HepG2 (cell line): Measurements from ENCODE around the gene HECTD1. TPM values are rescaled to one million over a fixed set of nuclear protein-coding genes. Genes with fewer than 3 reads are reported as not detected.

Experiments used
- GABPA ChIP-seq, 2 experiments: IDR thresholded peaks; 2 replicates each; pipeline ENCODE4 v1.6.1; 2011 to 2016; ENCODE audit warnings: low read depth in 2 of 2, low read length in 1 of 2, missing biosample characterization in 1 of 2, missing genetic modification characterization in 1 of 2
- IRF2 ChIP-seq: IDR thresholded peaks from 2 replicates; pipeline ENCODE4 v1.6.1; 2018; ENCODE audit warnings: missing genetic modification reagents, missing compliant biosample characterization
- KAT7 ChIP-seq: IDR thresholded peaks from 2 replicates; pipeline ENCODE4 v1.6.1; 2018; ENCODE audit warnings: borderline replicate concordance, missing compliant biosample characterization
- KMT2B ChIP-seq: IDR thresholded peaks from 2 replicates; pipeline ENCODE4 v1.6.1; 2016; ENCODE audit warnings: missing genetic modification reagents, missing compliant biosample characterization
- MEIS1 ChIP-seq: sonication (generic); formaldehyde crosslinking; IDR thresholded peaks from 2 replicates; pipeline ENCODE4 v1.9.0; 2021; ENCODE audit warnings: mild to moderate bottlenecking, missing genetic modification reagents, moderate library complexity, borderline replicate concordance
- PPARG ChIP-seq: conservative IDR thresholded peaks from 2 replicates; pipeline ENCODE4 v1.6.1; 2016; ENCODE audit warnings: missing biosample characterization, missing genetic modification reagents
- RXRA ChIP-seq: sonication (generic); formaldehyde crosslinking; IDR thresholded peaks from 2 replicates; pipeline ENCODE4 v1.5.1; 2020; ENCODE audit warnings: missing genetic modification reagents
- SIN3A ChIP-seq: IDR thresholded peaks from 2 replicates; pipeline ENCODE4 v1.6.1; 2011; ENCODE audit warnings: low read depth, mild to moderate bottlenecking, control low read depth, low read length, borderline replicate concordance
- ZBTB3 ChIP-seq: sonication (generic); formaldehyde crosslinking; IDR thresholded peaks from 2 replicates; pipeline ENCODE4 v1.4.0; 2020; ENCODE audit warnings: low read depth, mild to moderate bottlenecking, moderate library complexity, missing genetic modification reagents, borderline replicate concordance
- ZBTB38 ChIP-seq: sonication (generic); formaldehyde crosslinking; IDR thresholded peaks from 2 replicates; pipeline ENCODE4 v1.5.1; 2020; ENCODE audit warnings: mild to moderate bottlenecking, missing genetic modification reagents
- ZNF136 ChIP-seq: sonication (generic); formaldehyde crosslinking; IDR thresholded peaks from 2 replicates; pipeline ENCODE4 v1.8.1; 2022; ENCODE audit warnings: low read depth, mild to moderate bottlenecking, moderate library complexity, missing genetic modification reagents
- polyA plus RNA-seq, 8 experiments: library from polyadenylated mRNA; depleted of rRNA in 3 of 8; stranded (reverse) in 7 of 8; unstranded in 1 of 8; fragments of >200 nt; fragmentation: Illumina TruSeq in 4 of 8; extraction: Trizol in 4 of 8; gene quantifications; 2 replicates each; pipeline versions ENCODE4 v1.2.1 to v1.2.3, GENCODE V29; 2011 to 2016; ENCODE audit warnings: low read depth in 4 of 8, missing spikeins in 1 of 8, mixed read lengths in 1 of 8; ENCODE audit not compliant: insufficient read depth in 1 of 8
- total RNA-seq, 5 experiments: library from RNA; depleted of rRNA; stranded (reverse); fragments of >200 nt; fragmentation: Illumina TruSeq; extraction: Trizol; gene quantifications; 2 replicates each; pipeline ENCODE4 v1.2.3, GENCODE V29; 2016; ENCODE audit warnings: low read depth in 1 of 5
- TF ChIP-seq, protein P1 (sequence below): sonication (generic); formaldehyde crosslinking; IDR thresholded peaks from 2 replicates; pipeline ENCODE4 v1.4.0; 2020; ENCODE audit warnings: missing genetic modification reagents
- TF ChIP-seq, protein P2 (sequence below): sonication (generic); formaldehyde crosslinking; IDR thresholded peaks from 2 replicates; pipeline ENCODE4 v1.5.0; 2020; ENCODE audit warnings: mild to moderate bottlenecking, missing genetic modification reagents, moderate library complexity
- TF ChIP-seq, protein P3 (sequence below): IDR thresholded peaks from 2 replicates; pipeline ENCODE4 v1.4.0; 2020; ENCODE audit warnings: mild to moderate bottlenecking, missing genetic modification reagents
- TF ChIP-seq, protein P4 (sequence below): sonication (generic); formaldehyde crosslinking; IDR thresholded peaks from 2 replicates; pipeline ENCODE4 v1.5.1; 2020; ENCODE audit warnings: missing genetic modification reagents, mild to moderate bottlenecking, borderline replicate concordance
- TF ChIP-seq, protein P5 (sequence below): sonication (generic); formaldehyde crosslinking; IDR thresholded peaks from 2 replicates; pipeline ENCODE4 v1.8.1; 2023; ENCODE audit warnings: mild to moderate bottlenecking, missing genetic modification reagents, borderline replicate concordance
- TF ChIP-seq, protein P6 (sequence below): sonication (generic); IDR thresholded peaks from 2 replicates; pipeline ENCODE4 v1.6.1; 2016; ENCODE audit warnings: low read depth, borderline replicate concordance

The HECTD1 gene
- total and polyA plus RNA-seq, 2 of the 13 experiments (the other 11 are each of a cell fraction or from before 2014, with no cell fraction given), result 312 to 560 TPM

DNA sequence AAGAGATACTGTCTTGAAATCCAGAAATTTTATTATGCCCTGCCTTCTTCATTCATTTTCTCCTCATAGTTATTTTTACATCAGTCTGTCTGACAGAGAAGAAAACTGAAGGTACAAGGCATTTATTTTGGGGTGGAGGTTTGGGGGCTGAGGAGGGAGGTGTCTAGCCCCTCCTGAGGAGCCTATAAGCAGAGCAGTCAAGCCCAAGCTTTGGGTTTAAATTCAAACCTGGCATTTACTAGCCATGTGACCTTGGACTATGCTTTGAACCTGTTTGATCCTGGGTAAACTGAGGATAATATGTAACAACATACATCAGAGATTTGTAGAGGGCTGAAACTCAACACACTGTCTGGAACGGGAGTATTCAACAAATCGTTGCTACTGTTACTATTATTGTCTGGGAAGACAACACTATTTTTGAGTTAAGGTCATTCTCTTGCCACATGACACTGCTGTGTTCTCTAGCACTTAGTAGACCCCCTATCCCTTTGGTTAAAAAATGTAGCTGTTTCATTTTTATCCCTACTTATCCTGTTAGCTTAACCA is 115.4 kb downstream of the HECTD1 start (continued):
- TF ChIP-seq, protein P1, sequence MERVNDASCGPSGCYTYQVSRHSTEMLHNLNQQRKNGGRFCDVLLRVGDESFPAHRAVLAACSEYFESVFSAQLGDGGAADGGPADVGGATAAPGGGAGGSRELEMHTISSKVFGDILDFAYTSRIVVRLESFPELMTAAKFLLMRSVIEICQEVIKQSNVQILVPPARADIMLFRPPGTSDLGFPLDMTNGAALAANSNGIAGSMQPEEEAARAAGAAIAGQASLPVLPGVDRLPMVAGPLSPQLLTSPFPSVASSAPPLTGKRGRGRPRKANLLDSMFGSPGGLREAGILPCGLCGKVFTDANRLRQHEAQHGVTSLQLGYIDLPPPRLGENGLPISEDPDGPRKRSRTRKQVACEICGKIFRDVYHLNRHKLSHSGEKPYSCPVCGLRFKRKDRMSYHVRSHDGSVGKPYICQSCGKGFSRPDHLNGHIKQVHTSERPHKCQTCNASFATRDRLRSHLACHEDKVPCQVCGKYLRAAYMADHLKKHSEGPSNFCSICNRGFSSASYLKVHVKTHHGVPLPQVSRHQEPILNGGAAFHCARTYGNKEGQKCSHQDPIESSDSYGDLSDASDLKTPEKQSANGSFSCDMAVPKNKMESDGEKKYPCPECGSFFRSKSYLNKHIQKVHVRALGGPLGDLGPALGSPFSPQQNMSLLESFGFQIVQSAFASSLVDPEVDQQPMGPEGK (CRISPR knock-in tag), result peak; percentile 35; the same call in 1 of the 2 replicates
- TF ChIP-seq KMT2B (CRISPR knock-in tag) (0 out of 2 replicates have a peak, but pooled peaks have one; percentile 11), PPARG (CRISPR knock-in tag) (0 out of 2 replicates have a peak, but pooled peaks have one; percentile 31), KAT7 (CRISPR knock-in tag) (no peak), GABPA (IDR thresholded peaks at IDR 0.05; ENCODE audit: low read depth, low read length) (no peak), GABPA (CRISPR knock-in tag; IDR thresholded peaks at IDR 0.05; ENCODE audit: low read depth) (no peak), IRF2 (CRISPR knock-in tag) (no peak), ZNF136 (CRISPR knock-in tag) (no peak), SIN3A (no peak), ZBTB38 (no peak), RXRA (CRISPR knock-in tag) (no peak), MEIS1 (no peak), ZBTB3 (no peak)
- TF ChIP-seq, protein P2, sequence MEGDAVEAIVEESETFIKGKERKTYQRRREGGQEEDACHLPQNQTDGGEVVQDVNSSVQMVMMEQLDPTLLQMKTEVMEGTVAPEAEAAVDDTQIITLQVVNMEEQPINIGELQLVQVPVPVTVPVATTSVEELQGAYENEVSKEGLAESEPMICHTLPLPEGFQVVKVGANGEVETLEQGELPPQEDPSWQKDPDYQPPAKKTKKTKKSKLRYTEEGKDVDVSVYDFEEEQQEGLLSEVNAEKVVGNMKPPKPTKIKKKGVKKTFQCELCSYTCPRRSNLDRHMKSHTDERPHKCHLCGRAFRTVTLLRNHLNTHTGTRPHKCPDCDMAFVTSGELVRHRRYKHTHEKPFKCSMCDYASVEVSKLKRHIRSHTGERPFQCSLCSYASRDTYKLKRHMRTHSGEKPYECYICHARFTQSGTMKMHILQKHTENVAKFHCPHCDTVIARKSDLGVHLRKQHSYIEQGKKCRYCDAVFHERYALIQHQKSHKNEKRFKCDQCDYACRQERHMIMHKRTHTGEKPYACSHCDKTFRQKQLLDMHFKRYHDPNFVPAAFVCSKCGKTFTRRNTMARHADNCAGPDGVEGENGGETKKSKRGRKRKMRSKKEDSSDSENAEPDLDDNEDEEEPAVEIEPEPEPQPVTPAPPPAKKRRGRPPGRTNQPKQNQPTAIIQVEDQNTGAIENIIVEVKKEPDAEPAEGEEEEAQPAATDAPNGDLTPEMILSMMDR, result no peak
- TF ChIP-seq, protein P3, sequence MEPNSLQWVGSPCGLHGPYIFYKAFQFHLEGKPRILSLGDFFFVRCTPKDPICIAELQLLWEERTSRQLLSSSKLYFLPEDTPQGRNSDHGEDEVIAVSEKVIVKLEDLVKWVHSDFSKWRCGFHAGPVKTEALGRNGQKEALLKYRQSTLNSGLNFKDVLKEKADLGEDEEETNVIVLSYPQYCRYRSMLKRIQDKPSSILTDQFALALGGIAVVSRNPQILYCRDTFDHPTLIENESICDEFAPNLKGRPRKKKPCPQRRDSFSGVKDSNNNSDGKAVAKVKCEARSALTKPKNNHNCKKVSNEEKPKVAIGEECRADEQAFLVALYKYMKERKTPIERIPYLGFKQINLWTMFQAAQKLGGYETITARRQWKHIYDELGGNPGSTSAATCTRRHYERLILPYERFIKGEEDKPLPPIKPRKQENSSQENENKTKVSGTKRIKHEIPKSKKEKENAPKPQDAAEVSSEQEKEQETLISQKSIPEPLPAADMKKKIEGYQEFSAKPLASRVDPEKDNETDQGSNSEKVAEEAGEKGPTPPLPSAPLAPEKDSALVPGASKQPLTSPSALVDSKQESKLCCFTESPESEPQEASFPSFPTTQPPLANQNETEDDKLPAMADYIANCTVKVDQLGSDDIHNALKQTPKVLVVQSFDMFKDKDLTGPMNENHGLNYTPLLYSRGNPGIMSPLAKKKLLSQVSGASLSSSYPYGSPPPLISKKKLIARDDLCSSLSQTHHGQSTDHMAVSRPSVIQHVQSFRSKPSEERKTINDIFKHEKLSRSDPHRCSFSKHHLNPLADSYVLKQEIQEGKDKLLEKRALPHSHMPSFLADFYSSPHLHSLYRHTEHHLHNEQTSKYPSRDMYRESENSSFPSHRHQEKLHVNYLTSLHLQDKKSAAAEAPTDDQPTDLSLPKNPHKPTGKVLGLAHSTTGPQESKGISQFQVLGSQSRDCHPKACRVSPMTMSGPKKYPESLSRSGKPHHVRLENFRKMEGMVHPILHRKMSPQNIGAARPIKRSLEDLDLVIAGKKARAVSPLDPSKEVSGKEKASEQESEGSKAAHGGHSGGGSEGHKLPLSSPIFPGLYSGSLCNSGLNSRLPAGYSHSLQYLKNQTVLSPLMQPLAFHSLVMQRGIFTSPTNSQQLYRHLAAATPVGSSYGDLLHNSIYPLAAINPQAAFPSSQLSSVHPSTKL (CRISPR knock-in tag), result peak; percentile 37
- TF ChIP-seq, protein P4, sequence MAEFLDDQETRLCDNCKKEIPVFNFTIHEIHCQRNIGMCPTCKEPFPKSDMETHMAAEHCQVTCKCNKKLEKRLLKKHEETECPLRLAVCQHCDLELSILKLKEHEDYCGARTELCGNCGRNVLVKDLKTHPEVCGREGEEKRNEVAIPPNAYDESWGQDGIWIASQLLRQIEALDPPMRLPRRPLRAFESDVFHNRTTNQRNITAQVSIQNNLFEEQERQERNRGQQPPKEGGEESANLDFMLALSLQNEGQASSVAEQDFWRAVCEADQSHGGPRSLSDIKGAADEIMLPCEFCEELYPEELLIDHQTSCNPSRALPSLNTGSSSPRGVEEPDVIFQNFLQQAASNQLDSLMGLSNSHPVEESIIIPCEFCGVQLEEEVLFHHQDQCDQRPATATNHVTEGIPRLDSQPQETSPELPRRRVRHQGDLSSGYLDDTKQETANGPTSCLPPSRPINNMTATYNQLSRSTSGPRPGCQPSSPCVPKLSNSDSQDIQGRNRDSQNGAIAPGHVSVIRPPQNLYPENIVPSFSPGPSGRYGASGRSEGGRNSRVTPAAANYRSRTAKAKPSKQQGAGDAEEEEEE (CRISPR knock-in tag), result no peak
- TF ChIP-seq, protein P5, sequence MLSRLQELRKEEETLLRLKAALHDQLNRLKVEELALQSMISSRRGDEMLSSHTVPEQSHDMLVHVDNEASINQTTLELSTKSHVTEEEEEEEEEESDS (CRISPR knock-in tag), result no peak
- TF ChIP-seq, protein P6, sequence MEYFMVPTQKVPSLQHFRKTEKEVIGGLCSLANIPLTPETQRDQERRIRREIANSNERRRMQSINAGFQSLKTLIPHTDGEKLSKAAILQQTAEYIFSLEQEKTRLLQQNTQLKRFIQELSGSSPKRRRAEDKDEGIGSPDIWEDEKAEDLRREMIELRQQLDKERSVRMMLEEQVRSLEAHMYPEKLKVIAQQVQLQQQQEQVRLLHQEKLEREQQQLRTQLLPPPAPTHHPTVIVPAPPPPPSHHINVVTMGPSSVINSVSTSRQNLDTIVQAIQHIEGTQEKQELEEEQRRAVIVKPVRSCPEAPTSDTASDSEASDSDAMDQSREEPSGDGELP, result no peak
